Naive B cell (primary cell): ENCODE results near the gene CPT1A. TPM values are rescaled to one million over a fixed set of nuclear protein-coding genes. Genes with fewer than 3 reads are reported as not detected.

Source experiments
- ATAC-seq, 2 donors: fragments of 150-1000 bp; cut with Tn5 transposase; 2 replicates each; pipeline ENCODE4 v1.10.0; 2021; ENCODE audit warnings: low read depth in 2 of 2, mild to moderate bottlenecking in 2 of 2, moderate library complexity in 2 of 2
- DNase-seq: peaks from one replicate; pipeline ENCODE4 v3.0.0; 2022
- H3K27ac Mint-ChIP-seq, 6 donors: one replicate each; pipeline ENCODE4 v1.8.0; 2020 to 2022; ENCODE audit warnings: mild to moderate bottlenecking in 6 of 6, mixed read lengths in 6 of 6, moderate library complexity in 5 of 6, inconsistent platforms in 2 of 6
- H3K27me3 Mint-ChIP-seq, 3 donors: one replicate each; pipeline ENCODE4 v1.8.0; 2021 to 2022; ENCODE audit warnings: mixed read lengths in 3 of 3, mild to moderate bottlenecking in 1 of 3
- H3K36me3 Mint-ChIP-seq, 2 donors: one replicate each; pipeline ENCODE4 v1.8.0; 2020 to 2022; ENCODE audit warnings: mixed read lengths in 2 of 2, inconsistent platforms in 1 of 2, mild to moderate bottlenecking in 1 of 2
- H3K4me1 Mint-ChIP-seq, 3 donors: one replicate each; pipeline ENCODE4 v1.8.0; 2020 to 2022; ENCODE audit warnings: mixed read lengths in 3 of 3, inconsistent platforms in 1 of 3, mild to moderate bottlenecking in 1 of 3, moderate library complexity in 1 of 3
- H3K4me3 Mint-ChIP-seq, 8 donors: one replicate each; pipeline ENCODE4 v1.8.0; 2020 to 2022; ENCODE audit warnings: mild to moderate bottlenecking in 8 of 8, mixed read lengths in 8 of 8, moderate library complexity in 8 of 8, inconsistent platforms in 2 of 8
- H3K9me3 Mint-ChIP-seq, 7 donors: one replicate each; pipeline ENCODE4 v1.8.0; 2020 to 2022; ENCODE audit warnings: mixed read lengths in 7 of 7, mild to moderate bottlenecking in 5 of 7, inconsistent platforms in 2 of 7, moderate library complexity in 1 of 7
- polyA plus RNA-seq, 6 donors: library from polyadenylated mRNA; unstranded; fragments of 300-500 nt; fragmentation: Illumina TruSeq; gene quantifications; one replicate each; pipeline ENCODE4 v1.2.3, GENCODE V29; 2021; ENCODE audit warnings: low read depth in 6 of 6

Gene CPT1A
- polyA plus RNA-seq, 6 donors from 2014 or later, result 0.73 to 13.9 (median 3.2) TPM

DNA sequence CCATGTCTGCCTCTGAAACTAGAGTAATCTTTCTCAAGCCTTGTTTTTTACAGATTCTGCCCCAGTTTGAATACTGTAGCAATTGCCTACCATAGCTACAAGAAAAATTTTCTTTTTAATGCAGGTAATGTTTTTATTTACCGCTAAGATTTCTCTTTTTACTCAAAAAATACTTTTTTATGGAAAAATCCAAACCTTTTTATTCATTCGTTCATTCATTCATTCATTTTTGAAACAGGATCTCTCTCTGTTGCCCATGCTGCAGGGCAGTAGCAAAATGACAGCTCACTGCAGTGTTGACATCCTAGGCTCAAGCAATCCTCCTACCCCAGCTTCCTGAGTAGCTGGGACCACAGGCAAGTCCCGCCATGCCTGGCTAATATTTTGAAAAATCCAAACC lies 2.7 kb upstream of the CPT1A start:
- H3K27ac Mint-ChIP-seq, result peak overlapping the region in 1 of 6 donors; percentile 90
- H3K27me3 Mint-ChIP-seq, result no peaks in the 10 kb centered on the region
- no peaks in the 10 kb centered on the region for H3K9me3 Mint-ChIP-seq
- peak overlapping the region; percentile 86 to 100 (median 99) for H3K4me3 Mint-ChIP-seq
- peaks cover 14 to 35% (median 31%) of the 10 kb centered on the region in 3 donors for H3K4me1 Mint-ChIP-seq
- DNase-seq (no peak), ATAC-seq (no peak)
- no peaks in the 10 kb centered on the region for H3K36me3 Mint-ChIP-seq

DNA sequence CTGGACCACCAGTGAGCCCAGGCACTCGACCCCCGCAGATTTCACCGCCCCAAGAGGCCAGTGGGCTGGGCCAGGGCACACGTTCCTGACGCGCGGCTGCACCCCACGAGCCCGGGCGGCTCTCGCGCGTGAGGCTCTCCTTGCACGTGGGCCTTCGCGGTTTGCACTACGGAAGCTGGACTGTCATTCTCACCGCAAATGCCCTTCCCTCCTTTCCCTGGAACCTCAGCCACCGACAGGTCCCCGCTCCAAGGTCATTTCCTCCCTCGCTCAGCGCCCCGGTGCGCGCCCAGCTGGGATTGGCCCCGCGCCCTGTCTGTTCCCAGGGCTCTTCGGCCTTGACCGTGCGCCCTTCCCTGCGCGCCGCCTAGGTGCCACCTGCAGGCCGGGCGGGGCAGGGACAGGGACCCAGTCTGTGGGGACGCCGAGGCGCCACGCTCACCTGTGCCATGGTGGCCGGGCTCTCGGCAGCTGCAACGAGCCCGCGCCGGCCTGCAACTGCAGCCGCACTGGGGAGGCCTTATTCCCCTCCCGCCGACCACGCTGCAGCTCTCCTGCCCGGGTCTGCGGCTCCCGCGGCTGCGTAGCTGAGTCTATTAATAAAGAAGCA lies 2.1 kb upstream of the CPT1A start:
- DNase-seq, result peak; percentile 79
- H3K9me3 Mint-ChIP-seq, result no peaks in the 10 kb centered on the region

DNA sequence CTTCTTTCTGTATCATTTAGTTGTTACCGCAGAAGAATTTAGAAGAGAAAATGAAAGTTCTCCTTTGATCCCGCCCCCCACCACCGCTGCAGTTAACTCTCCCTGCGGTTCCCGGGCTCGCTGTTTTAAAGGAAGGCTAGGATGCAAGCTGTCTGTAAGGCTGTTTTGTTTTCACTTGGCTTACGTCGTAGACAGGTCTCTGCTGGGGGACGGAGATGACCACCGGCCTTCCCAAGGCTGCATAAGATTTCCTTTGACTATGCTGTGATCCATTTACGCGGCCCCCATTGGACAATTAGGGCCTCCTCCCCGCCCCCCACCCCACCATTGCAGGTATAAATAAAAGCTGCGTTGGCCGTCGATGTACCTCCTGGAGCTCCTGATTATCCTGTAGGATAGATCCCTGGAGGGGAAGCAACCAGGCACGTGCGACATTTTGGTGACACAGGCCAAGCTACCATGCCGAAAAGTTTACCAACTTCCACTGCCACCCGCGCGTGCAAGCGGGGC lies 1.4 kb upstream of the CPT1A start:
- H3K4me3 Mint-ChIP-seq, result peak overlapping the region; percentile 86 to 100 (median 99)
- DNase-seq (peak; percentile 52), ATAC-seq (no peak)
- H3K36me3 Mint-ChIP-seq, result no peaks in the 10 kb centered on the region
- no peaks in the 10 kb centered on the region for H3K27me3 Mint-ChIP-seq
- peak overlapping the region; percentile 1 to 93 (median 82) for H3K27ac Mint-ChIP-seq
- peaks cover 14 to 38% (median 38%) of the 10 kb centered on the region in 3 donors for H3K4me1 Mint-ChIP-seq
- no peaks in the 10 kb centered on the region for H3K9me3 Mint-ChIP-seq

More for the DNA sequence above, 2.1 kb upstream of the CPT1A start:
- no peaks in the 10 kb centered on the region for H3K27me3 Mint-ChIP-seq
- H3K27ac Mint-ChIP-seq, result peak overlapping the region; percentile 61 to 93 (median 84)
- ATAC-seq, result peak; percentile 64 to 68
- peak overlapping the region; percentile 86 to 100 (median 99) for H3K4me3 Mint-ChIP-seq
- H3K36me3 Mint-ChIP-seq, result no peaks in the 10 kb centered on the region
- peaks cover 14 to 38% (median 33%) of the 10 kb centered on the region in 3 donors for H3K4me1 Mint-ChIP-seq

DNA sequence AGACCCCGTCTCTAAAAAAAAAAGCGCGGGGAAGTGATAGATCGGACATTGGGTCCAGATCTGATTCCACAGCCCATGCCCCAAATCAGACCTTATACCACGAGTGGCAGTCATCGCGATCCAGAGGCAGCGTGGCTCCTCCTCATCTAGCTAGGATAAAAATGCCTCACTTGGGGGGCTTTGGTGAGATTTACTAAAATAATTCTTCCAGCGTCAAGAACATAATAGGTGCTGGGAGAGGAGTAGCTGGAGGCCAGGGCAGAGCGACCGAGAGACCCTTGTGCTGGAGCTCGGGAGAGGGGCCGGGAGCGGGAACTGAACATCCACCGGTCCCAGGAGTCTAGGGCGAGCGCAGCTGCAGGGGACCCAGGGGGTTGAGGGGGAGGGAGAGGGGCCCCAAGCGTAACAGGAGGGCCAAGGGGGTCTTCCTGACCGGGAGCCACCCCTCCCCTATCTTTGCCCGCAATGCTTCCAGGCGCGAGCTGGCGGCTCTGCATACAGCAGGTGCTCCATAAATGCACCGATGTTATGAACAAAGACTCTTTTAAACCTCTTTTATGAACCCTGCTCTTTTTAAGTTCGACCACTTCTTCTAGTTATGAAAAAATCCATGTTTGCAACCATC lies 823 bp upstream of the CPT1A start:
- Mint-ChIP-seq H3K27ac (peak overlapping the region; percentile 41 to 93 (median 82)), H3K27me3 (no peaks in the 10 kb centered on the region), H3K36me3 (no peaks in the 10 kb centered on the region), H3K9me3 (no peaks in the 10 kb centered on the region), H3K4me3 (peak overlapping the region; percentile 86 to 100 (median 99)), H3K4me1 (peaks cover 20 to 44% (median 44%) of the 10 kb centered on the region in 3 donors)
- DNase-seq (no peak), ATAC-seq (no peak)

DNA sequence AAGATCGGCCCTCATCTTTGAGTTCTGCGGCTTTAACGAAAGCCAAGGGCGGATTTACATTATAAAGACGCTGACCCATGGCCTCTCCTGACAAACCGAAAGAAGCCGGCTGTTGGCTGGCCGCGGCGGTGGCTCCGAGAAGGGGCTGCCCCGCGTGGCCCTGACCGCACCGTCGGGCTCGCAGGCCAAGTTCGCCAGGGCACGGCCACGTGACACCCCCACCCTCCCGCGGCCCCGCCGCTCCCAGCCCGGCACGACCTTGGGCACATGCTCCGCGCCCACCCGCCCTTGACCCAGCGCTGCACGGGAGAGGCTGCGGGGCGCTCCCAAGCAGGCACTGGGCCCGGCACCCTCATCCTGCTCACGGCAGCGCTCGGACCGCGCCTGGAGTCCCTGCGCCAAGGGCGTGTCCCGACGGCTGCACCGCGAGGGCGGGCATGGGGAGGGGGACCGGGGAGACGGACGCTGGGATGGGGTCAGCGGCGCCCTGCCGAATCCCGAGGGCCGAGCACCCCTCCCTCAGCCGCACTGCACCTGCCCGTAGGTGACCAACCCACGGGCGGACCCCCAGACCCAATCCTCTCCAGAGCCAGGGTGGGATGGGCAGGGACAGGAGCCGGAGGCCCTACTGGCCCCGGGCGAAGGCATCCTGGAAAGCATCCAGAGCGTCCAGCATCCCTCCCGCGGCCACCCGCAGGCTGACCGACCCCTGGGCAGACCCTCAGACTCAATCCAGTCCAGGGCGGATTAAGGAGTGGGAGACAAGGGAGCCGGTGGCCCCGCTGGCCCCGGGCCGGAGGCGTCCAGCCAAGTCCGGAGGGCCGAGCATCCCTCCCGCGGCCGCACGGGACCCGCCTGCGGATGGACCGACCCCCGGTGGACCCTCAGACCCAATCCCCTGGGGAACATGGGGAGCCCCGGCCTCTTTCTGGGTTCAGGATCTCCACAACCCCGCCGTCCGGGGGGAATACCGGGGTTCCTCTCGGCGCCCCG lies 759 bp downstream of the CPT1A start:
- Mint-ChIP-seq H3K27ac (peak overlapping the region in 2 of 6 donors; percentile 95 to 98), H3K9me3 (no peaks in the 10 kb centered on the region), H3K27me3 (no peaks in the 10 kb centered on the region), H3K36me3 (no peaks in the 10 kb centered on the region), H3K4me3 (peak overlapping the region; percentile 84 to 94 (median 92)), H3K4me1 (peaks cover 29 to 54% (median 49%) of the 10 kb centered on the region in 3 donors)
- DNase-seq (peak; percentile 15), ATAC-seq (no peak)

DNA sequence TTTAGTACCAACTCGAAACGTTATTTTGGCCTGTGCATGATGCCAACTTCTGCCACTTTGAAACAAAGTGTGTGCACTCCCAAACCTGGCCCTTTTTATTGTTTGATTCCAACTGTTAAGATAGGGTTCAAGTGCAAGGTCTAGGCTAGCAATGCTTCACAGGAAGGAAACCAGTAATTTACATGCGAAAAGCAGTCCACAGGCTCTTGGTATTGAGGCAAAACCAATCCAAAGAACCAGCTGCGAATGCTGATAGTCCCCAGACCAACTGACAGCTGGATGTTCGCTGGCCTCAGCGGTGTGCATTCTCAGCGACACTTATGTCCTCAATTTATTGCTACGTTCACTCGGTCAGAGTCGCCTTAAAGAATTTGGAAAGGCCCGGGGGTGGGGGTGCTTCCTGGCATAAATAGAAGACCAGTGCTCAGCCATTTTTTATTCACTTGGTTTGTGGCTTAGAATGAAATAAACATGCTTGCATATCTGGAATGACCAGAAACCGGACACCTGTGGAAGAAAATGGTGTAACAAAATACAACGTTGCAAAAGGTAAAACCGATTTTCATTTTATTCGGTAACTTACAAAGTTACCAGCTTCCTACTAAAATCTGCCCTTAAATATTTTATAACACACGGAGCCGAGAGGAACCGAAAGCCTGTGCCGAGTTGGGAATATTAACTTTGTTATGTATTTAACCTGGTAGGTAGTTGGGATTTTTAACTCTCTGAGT lies 1.6 kb downstream of the CPT1A start:
- no peaks in the 10 kb centered on the region for H3K36me3 Mint-ChIP-seq
- H3K4me1 Mint-ChIP-seq, result peaks cover 29 to 63% (median 49%) of the 10 kb centered on the region in 3 donors
- ATAC-seq (peak in 1 of 2 donors; percentile 2), DNase-seq (peak; percentile 23)
- H3K27ac Mint-ChIP-seq, result peak overlapping the region in 5 of 6 donors; percentile 72 to 98 (median 93)
- H3K27me3 Mint-ChIP-seq, result no peaks in the 10 kb centered on the region
- H3K4me3 Mint-ChIP-seq, result peak overlapping the region; percentile 84 to 94 (median 92)
- H3K9me3 Mint-ChIP-seq, result no peaks in the 10 kb centered on the region

DNA sequence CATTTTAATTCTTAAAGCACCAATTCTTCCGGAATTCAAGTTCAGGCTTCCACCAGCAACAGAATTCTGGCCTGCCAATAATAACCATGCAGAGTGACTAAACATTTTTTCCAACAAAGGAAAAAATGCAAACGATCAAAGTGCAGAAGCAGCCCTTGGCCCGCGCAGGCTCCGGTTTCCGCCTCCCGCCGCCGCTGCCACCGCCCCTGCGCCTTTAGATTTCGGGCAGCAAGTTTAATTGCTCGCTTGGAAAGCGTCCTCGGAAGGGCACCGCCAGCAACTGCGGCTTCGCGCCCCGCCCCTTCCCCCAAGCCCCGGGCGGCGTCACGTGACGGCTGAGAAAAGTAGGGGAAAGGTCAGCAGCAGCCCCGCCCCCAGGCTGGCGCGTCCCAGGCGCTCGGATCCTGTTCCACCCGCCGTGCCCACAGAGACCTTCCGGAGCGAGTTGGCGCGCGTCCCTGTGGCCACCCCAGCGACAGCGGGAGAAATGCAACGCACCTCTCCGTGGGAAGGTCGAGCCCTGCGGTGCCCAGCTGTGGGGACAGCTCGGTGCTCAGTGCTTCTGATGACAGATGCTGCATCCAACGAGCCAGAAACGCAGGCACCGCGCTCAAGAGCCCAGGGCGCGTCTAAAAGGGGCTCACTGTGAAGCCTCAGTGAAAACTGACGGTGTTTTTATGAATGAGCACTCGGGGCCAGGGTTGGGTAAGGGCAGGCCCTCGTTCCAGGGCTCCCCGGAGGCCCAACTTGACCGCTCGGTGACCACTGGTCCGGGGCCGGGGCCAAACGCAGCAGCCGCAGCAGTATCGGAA lies 2.5 kb downstream of the CPT1A start:
- Mint-ChIP-seq H3K4me3 (peak overlapping the region; percentile 84 to 94 (median 92)), H3K36me3 (no peaks in the 10 kb centered on the region), H3K4me1 (peaks cover 29 to 61% (median 44%) of the 10 kb centered on the region in 3 donors), H3K9me3 (no peaks in the 10 kb centered on the region), H3K27ac (peak overlapping the region; percentile 71 to 98 (median 92)), H3K27me3 (no peaks in the 10 kb centered on the region)
- DNase-seq (peak; percentile 92), ATAC-seq (peak; percentile 60 to 65)

DNA sequence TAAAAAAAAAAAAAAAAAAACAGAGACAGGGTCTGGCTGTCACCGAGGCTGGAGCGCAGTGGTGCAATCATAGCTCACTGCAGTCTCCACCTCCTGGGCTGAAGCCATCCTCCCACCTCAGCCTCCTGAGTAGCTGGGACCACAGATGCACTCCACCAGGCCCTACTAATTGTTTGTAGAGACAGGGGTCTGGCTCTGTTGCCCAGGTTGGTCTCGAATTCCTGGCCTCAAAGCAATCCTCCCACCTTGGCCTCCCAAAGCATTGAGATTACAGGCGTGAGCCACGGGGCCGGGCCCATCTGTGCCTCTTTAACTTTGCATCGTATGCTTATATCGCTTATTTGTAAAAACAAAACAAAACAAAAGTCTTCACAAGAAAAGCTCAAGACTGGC lies 3.1 kb downstream of the CPT1A start:
- no peaks in the 10 kb centered on the region for H3K9me3 Mint-ChIP-seq
- H3K4me1 Mint-ChIP-seq, result peaks cover 25 to 54% (median 41%) of the 10 kb centered on the region in 3 donors
- H3K36me3 Mint-ChIP-seq, result no peaks in the 10 kb centered on the region
- no peaks in the 10 kb centered on the region for H3K27me3 Mint-ChIP-seq
- H3K4me3 Mint-ChIP-seq, result peak overlapping the region; percentile 84 to 94 (median 92)
- DNase-seq, result no peak
- peak overlapping the region in 5 of 6 donors; percentile 72 to 98 (median 93) for H3K27ac Mint-ChIP-seq
- ATAC-seq, result no peak

DNA sequence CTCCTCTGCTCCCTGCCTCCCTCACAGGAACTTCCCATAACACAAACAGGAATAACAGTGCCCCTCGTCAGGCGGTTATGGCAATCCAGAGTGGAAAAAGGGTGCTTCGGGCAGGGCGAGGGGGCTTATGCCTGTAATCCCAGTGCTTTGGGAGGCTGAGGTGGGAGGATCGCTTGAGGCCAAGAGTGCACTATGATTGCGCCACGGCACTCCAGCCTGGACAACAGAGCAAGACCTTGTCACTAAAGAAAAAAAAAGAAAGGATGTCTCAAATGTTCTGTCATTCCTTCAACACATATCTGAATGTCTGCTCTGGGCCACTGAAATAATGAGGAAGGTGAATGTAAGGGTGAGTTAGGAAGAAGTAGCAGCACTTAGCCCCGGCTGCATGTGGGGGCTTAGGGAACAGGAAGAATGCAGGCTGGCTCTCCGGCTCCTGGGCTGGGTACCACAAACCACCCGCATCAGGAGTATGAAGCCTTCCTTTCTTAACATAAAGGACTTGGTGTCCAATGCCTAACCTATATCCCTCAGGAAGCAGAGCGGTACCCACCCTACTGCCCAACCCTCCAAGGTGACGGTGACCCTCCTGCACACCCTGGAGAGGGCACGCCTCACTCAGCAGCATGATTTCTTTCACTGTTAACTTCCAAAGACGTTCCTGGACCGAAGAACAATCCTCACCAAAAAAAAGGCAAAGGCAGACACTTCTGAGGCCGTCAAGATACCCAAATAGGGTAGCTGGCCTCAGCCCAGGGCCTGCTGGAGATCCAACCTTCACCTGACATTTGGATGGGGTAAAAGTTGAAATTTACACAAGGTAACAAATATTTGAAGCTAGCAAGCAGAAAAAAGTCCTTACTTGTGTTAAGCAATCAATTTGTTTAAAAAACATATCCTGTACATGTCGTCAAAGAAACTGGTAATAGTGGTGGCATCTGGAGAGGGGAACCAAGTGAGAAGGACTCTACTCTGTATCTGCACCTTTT lies 3.8 kb downstream of the CPT1A start:
- no peak for DNase-seq
- Mint-ChIP-seq H3K27ac (peak overlapping the region in 5 of 6 donors; percentile 3 to 90 (median 82)), H3K9me3 (no peaks in the 10 kb centered on the region), H3K36me3 (no peaks in the 10 kb centered on the region), H3K27me3 (no peaks in the 10 kb centered on the region), H3K4me1 (peaks cover 22 to 47% (median 36%) of the 10 kb centered on the region in 3 donors), H3K4me3 (peak overlapping the region; percentile 42 to 94 (median 72))
- ATAC-seq, result no peak

DNA sequence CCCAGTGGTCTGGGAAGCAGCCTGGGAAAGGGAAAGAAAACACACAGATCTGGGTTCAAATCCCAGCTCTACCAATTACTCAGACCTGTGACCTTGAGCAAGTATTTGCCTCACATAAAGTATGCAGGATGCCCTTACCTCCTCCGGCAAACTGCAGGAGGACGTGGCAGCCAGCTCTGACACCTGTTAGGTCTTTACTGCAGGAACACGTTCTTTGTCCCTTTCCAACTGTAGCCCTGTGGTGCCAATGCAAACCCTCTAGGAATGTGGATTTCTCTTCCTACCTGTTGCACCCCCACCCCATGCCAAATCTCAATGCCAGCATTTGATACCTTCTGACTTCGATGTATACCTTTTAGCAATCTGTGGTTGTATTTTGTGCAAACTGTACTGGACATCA lies 6.0 kb downstream of the CPT1A start:
- H3K27ac Mint-ChIP-seq, result peak overlapping the region in 1 of 6 donors; percentile 14
- H3K36me3 Mint-ChIP-seq, result no peaks in the 10 kb centered on the region
- DNase-seq (no peak), ATAC-seq (no peak)
- H3K27me3 Mint-ChIP-seq, result no peaks in the 10 kb centered on the region
- H3K4me1 Mint-ChIP-seq, result peaks cover 15 to 39% (median 31%) of the 10 kb centered on the region in 3 donors
- peak overlapping the region in 1 of 8 donors; percentile 9 for H3K4me3 Mint-ChIP-seq
- no peaks in the 10 kb centered on the region for H3K9me3 Mint-ChIP-seq

DNA sequence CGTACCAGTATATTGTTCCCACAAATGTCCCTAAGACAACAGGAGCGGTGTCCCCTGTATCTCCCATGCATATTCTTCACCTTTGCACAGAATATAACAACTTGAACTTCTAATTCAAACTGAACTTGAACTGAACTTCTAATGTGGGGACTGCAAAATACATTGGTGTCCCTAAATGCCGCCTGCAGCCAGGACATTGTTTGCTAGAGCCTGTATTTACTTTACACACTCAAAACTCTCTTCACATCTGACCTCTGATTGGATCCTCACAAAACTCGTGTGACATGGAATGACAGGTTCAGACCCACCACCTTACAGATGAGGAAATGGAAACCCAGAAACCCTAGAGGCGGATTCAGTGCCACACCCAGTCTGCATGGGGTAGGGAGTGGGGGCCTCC lies 6.4 kb downstream of the CPT1A start:
- Mint-ChIP-seq H3K27me3 (no peaks in the 10 kb centered on the region), H3K27ac (no peak overlapping the region)

More for the DNA sequence above, 6.4 kb downstream of the CPT1A start:
- ATAC-seq (no peak), DNase-seq (no peak)
- Mint-ChIP-seq H3K36me3 (no peaks in the 10 kb centered on the region), H3K4me3 (peak overlapping the region in 1 of 8 donors; percentile 29), H3K9me3 (no peaks in the 10 kb centered on the region), H3K4me1 (peaks cover 20 to 42% (median 33%) of the 10 kb centered on the region in 3 donors)
